A673 (cell line): ENCODE measurements around the gene CAMSAP1. TPM values are rescaled to one million over a fixed set of nuclear protein-coding genes. Genes with fewer than 3 reads are reported as not detected.
"Not testable (repeated sequence)": the region's sequence is repeated elsewhere in the genome, so short reads cannot be mapped to it uniquely, and the experiment has no call there.

ENCODE experiments used
- BruUV-seq: library from RNA; stranded (reverse); fragments of 400-500 nt; replicated peaks from 2 replicates; lab custom pipeline; 2021; lab: Mats Ljungman, UMichigan
- CTCF ChIA-PET: fragments of 300-600 bp; sonication (Branson Sonifier 250); formaldehyde crosslinking; loops from one replicate; lab custom pipeline; 2022; ENCODE audit warnings: antibody characterized with exemption; lab: Charles Lee
- POLR2A ChIA-PET: fragments of 300-600 bp; sonication (Branson Sonifier 250); formaldehyde crosslinking; loops from one replicate; lab custom pipeline; 2022; ENCODE audit warnings: antibody characterized with exemption; ENCODE audit not compliant: low non-redundant PET; lab: Charles Lee
- DNase-seq: peaks from one replicate; pipeline ENCODE4 v3.0.0-alpha.2; 2015; ENCODE audit warnings: low spot score
- H3K27ac ChIP-seq: fragments of 200-600 bp; sonication (generic); 2 replicates; pipeline ENCODE4 v1.5.1; 2016; ENCODE audit warnings: mixed run types, low read depth, mild to moderate bottlenecking, mixed read lengths, antibody characterized with exemption, low read length; ENCODE audit not compliant: poor library complexity, severe bottlenecking
- H3K27me3 ChIP-seq: fragments of 200-600 bp; sonication (generic); replicated peaks from 2 replicates; pipeline ENCODE4 v1.6.1; 2017; ENCODE audit warnings: mixed run types, low read depth, mild to moderate bottlenecking, mixed read lengths, antibody characterized with exemption, low read length; ENCODE audit not compliant: insufficient read depth, poor library complexity
- H3K36me3 ChIP-seq: fragments of 200-600 bp; sonication (generic); 2 replicates; pipeline ENCODE4 v1.6.1; 2016; ENCODE audit warnings: mixed run types, mild to moderate bottlenecking, mixed read lengths, antibody characterized with exemption, low read length; ENCODE audit not compliant: insufficient read depth, poor library complexity, severe bottlenecking
- H3K4me1 ChIP-seq: fragments of 200-600 bp; sonication (generic); 2 replicates; pipeline ENCODE4 v1.6.1; 2017; ENCODE audit warnings: mixed run types, mild to moderate bottlenecking, mixed read lengths, antibody characterized with exemption, low read length; ENCODE audit not compliant: insufficient read depth, poor library complexity, severe bottlenecking
- H3K4me3 ChIP-seq: fragments of 200-600 bp; sonication (generic); 2 replicates; pipeline ENCODE4 v1.5.1; 2016; ENCODE audit warnings: low read depth, mixed run types, mild to moderate bottlenecking, mixed read lengths, low read length; ENCODE audit not compliant: poor library complexity, severe bottlenecking
- H3K9me3 ChIP-seq: fragments of 200-600 bp; sonication (generic); 2 replicates; pipeline ENCODE4 v1.6.1; 2016; ENCODE audit warnings: mixed run types, low read depth, mild to moderate bottlenecking, mixed read lengths, antibody characterized with exemption, low read length; ENCODE audit not compliant: poor library complexity, severe bottlenecking
- EZH2 ChIP-seq: fragments of 200-600 bp; sonication (generic); IDR thresholded peaks from 2 replicates; pipeline ENCODE4 v1.6.1; 2017; ENCODE audit warnings: borderline replicate concordance, low read depth, mild to moderate bottlenecking, mixed read lengths, antibody characterized with exemption, low read length; ENCODE audit not compliant: poor library complexity, severe bottlenecking
- intact Hi-C: fragments of 100-400 bp; cut with micrococcal nuclease; formaldehyde crosslinking; loops from one replicate; pipeline ENCODE4 v1.10.0; 2022; ENCODE audit not compliant: unreplicated experiment
- total RNA-seq: library from RNA; stranded (reverse); gene quantifications from 2 replicates; pipeline ENCODE4 v1.2.3, GENCODE V29; 2021
- TF ChIP-seq, protein P1 (sequence below): fragments of 300-800, 200-600 bp; sonication (generic); conservative IDR thresholded peaks from 2 replicates; pipeline ENCODE4 v1.5.1; 2017; ENCODE audit warnings: low read depth, mild to moderate bottlenecking, antibody characterized with exemption, low read length, moderate library complexity, mixed read lengths

The CAMSAP1 gene
- total RNA-seq, 1 experiment from 2014 or later: 52.3 TPM

- ChIA-PET POLR2A (no interaction called here), CTCF (no interaction called here)
- H3K4me3 ChIP-seq: no peak overlapping the region
- intact Hi-C loops: no loop called here
- TF ChIP-seq, protein P1, sequence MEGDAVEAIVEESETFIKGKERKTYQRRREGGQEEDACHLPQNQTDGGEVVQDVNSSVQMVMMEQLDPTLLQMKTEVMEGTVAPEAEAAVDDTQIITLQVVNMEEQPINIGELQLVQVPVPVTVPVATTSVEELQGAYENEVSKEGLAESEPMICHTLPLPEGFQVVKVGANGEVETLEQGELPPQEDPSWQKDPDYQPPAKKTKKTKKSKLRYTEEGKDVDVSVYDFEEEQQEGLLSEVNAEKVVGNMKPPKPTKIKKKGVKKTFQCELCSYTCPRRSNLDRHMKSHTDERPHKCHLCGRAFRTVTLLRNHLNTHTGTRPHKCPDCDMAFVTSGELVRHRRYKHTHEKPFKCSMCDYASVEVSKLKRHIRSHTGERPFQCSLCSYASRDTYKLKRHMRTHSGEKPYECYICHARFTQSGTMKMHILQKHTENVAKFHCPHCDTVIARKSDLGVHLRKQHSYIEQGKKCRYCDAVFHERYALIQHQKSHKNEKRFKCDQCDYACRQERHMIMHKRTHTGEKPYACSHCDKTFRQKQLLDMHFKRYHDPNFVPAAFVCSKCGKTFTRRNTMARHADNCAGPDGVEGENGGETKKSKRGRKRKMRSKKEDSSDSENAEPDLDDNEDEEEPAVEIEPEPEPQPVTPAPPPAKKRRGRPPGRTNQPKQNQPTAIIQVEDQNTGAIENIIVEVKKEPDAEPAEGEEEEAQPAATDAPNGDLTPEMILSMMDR: no peak
- no peak for TF ChIP-seq EZH2
- no peak for DNase-seq
- BruUV-seq: no TSS peak
- H3K36me3 ChIP-seq: peaks cover 38% of the 10 kb centered on the region
- peak overlapping the region; percentile 10 for H3K27ac ChIP-seq
- no peaks in the 10 kb centered on the region for H3K4me1 ChIP-seq
- no peaks in the 10 kb centered on the region for H3K27me3 ChIP-seq
- no peaks in the 10 kb centered on the region for H3K9me3 ChIP-seq
These were observed 38.6 kb upstream of the CAMSAP1 start for GRCh38 chr9:135945969-135946368.

- Histone ChIP-seq H3K4me1 (no peaks in the 10 kb centered on the region), H3K36me3 (peaks cover 41% of the 10 kb centered on the region), H3K9me3 (no peaks in the 10 kb centered on the region), H3K4me3 (no peak overlapping the region), H3K27me3 (no peaks in the 10 kb centered on the region), H3K27ac (no peak overlapping the region)
- BruUV-seq: no TSS peak
- no peak for DNase-seq
- intact Hi-C loops: no loop called here
- TF ChIP-seq EZH2: no peak
- TF ChIP-seq, protein P1: no peak
- POLR2A ChIA-PET: no interaction called here
- CTCF ChIA-PET: no interaction called here
These were observed 37.3 kb upstream of the CAMSAP1 start for GRCh38 chr9:135944444-135945252.

DNA sequence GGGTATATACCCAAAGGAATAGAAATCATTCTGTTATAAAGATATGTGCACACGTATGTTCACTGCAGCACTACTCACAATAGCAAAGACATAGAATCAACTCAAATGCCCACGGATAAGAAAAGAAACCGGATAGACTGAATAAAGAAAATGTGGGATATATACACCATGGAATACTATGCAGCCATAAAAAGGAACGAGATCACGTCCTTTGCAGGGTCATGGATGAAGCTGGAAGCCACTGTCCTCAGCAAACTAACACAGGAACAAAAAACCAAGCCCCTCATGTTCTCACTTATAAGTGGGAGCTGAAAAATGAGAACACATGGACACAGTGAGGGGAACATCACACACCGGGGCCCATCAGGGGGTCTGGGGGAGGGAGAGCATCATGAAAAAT is 36.3 kb upstream of the CAMSAP1 start:
- DNase-seq, POLR2A ChIA-PET, H3K4me3 ChIP-seq, H3K27ac ChIP-seq, intact Hi-C loops, BruUV-seq, H3K4me1 ChIP-seq, H3K9me3 ChIP-seq, CTCF ChIA-PET, H3K27me3 ChIP-seq: not testable (repeated sequence)
- H3K36me3 ChIP-seq: peaks cover 48% of the 10 kb centered on the region
